HFFc6 (cell line): ENCODE results near the gene FAT1. TPM values are rescaled to one million over a fixed set of nuclear protein-coding genes. Genes with fewer than 3 reads are reported as not detected.

Source experiments
- DNase-seq: peaks from one replicate; pipeline ENCODE4 v3.0.0-alpha.2; 2018
- H3K27ac Mint-ChIP-seq: 2 replicates; pipeline ENCODE4 v1.8.0; 2020; ENCODE audit warnings: mild to moderate bottlenecking, mixed read lengths
- H3K27me3 Mint-ChIP-seq: 2 replicates; pipeline ENCODE4 v1.8.0; 2021; ENCODE audit warnings: mild to moderate bottlenecking, moderate library complexity, mixed read lengths; ENCODE audit not compliant: insufficient read depth
- H3K36me3 Mint-ChIP-seq: 2 replicates; pipeline ENCODE4 v1.8.0; 2021; ENCODE audit warnings: low read depth, mixed read lengths
- H3K4me1 Mint-ChIP-seq: 2 replicates; pipeline ENCODE4 v1.8.0; 2020; ENCODE audit warnings: low read depth, mixed read lengths
- H3K4me3 Mint-ChIP-seq: 2 replicates; pipeline ENCODE4 v1.8.0; 2020; ENCODE audit warnings: mild to moderate bottlenecking, moderate library complexity, mixed read lengths
- H3K9me3 Mint-ChIP-seq: 2 replicates; pipeline ENCODE4 v1.8.0; 2020; ENCODE audit warnings: mild to moderate bottlenecking, mixed read lengths
- total RNA-seq, 6 experiments: library from RNA; stranded (reverse); fragmentation: NEBNext Ultra II Directional; extraction: Animal tissue kit (Norgen Biotek cat#: 25700); gene quantifications; 2 replicates in 1 of 6; 3 replicates in 5 of 6; pipeline ENCODE4 v1.2.3, GENCODE V29; 2021
- TF ChIP-seq, protein P1 (sequence below): fragments of 200-600 bp; sonication (generic); IDR thresholded peaks from 2 replicates; pipeline ENCODE4 v1.5.0; 2021; ENCODE audit warnings: antibody characterized with exemption, mild to moderate bottlenecking

FAT1 gene
- total RNA-seq, 6 experiments from 2014 or later, result 238 to 483 (median 287) TPM

GRCh38 chr4:186725469-186726425 is 2.1 kb upstream of the FAT1 start:
- Mint-ChIP-seq H3K27ac (peak overlapping the region; percentile 98), H3K4me3 (peak overlapping the region; percentile 100), H3K27me3 (peaks cover 7% of the 10 kb centered on the region), H3K36me3 (peaks cover 41% of the 10 kb centered on the region), H3K4me1 (peaks cover 26% of the 10 kb centered on the region), H3K9me3 (peaks cover 4% of the 10 kb centered on the region; the same call in 1 of the 2 replicates)
- TF ChIP-seq, protein P1, sequence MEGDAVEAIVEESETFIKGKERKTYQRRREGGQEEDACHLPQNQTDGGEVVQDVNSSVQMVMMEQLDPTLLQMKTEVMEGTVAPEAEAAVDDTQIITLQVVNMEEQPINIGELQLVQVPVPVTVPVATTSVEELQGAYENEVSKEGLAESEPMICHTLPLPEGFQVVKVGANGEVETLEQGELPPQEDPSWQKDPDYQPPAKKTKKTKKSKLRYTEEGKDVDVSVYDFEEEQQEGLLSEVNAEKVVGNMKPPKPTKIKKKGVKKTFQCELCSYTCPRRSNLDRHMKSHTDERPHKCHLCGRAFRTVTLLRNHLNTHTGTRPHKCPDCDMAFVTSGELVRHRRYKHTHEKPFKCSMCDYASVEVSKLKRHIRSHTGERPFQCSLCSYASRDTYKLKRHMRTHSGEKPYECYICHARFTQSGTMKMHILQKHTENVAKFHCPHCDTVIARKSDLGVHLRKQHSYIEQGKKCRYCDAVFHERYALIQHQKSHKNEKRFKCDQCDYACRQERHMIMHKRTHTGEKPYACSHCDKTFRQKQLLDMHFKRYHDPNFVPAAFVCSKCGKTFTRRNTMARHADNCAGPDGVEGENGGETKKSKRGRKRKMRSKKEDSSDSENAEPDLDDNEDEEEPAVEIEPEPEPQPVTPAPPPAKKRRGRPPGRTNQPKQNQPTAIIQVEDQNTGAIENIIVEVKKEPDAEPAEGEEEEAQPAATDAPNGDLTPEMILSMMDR, result peak; percentile 86
- DNase-seq, result peak; percentile 72

DNA sequence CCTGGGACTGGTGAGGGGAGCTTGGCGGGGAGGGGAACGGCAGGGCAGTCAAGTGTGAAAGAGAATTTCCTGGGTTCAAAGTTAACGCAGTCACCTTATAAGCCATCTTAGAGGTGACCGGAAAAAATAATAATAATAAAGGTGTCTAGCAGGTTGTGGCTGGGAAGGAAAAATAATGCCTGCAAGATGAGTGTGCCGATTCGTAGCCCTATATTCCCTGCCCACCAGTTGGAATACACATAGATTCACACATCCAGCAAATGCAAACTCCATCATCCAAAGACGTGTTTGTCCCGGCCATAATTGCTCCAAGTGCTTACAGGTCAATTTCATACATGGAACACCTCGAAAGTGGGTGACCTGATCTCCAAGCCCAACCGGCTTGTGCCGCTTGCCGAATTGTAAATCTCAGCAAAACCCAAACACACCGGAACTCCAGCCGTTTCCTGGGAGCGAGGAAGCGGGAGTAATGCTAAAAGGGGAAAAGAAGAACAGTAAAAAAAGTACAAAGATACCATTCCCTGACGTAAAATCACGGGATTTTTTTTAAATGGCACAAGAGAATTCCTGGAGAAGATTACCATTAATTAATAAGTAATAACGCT is 1.3 kb upstream of the FAT1 start:
- TF ChIP-seq, protein P1, result no peak
- H3K4me3 Mint-ChIP-seq, result peak overlapping the region; percentile 100
- H3K36me3 Mint-ChIP-seq, result peaks cover 41% of the 10 kb centered on the region
- no peak for DNase-seq
- peaks cover 7% of the 10 kb centered on the region for H3K27me3 Mint-ChIP-seq
- H3K9me3 Mint-ChIP-seq, result peaks cover 4% of the 10 kb centered on the region; the same call in 1 of the 2 replicates
- peaks cover 26% of the 10 kb centered on the region for H3K4me1 Mint-ChIP-seq
- peak overlapping the region; percentile 98 for H3K27ac Mint-ChIP-seq

DNA sequence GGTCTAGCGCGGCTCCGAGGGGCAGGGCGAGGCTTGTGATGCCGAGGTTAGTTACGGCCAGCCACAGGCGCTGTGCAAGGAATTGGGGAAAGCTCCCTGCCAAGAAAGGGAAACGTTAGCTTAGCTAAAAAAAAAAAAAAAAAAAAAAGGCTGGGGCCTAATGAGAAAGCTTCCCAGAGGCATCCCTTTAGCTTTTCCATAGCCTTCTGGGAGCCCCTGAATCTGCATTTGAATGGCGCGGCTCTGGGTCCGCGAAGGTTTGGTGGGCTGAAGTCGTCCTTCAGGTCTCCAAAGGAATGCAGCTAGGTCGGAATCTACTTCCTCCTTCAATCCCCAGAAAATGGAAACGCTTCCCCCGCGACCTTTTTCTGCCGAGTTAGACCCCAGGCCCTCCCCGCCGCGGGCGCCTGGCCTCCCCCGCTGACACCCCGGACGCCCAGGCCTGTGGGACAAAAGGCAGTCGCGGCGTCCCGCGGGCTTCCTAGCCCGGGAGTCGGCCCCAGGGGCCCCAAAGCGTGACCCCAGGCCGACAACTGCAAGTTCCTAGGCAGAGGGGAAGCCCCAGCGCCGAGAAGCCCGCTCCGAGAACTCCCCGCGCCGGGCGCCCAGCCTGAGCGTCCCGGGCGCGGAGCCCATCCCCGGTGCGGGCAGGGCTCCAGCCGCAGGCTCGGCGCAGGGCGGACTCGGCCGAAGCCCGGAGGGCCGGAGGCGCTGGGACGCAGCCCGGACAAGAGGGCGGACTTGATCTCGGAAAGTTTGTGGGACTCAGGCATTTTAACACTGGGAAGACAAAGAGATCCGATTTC is 605 bp upstream of the FAT1 start:
- peaks cover 7% of the 10 kb centered on the region for H3K27me3 Mint-ChIP-seq
- DNase-seq, result no peak
- H3K36me3 Mint-ChIP-seq, result peaks cover 41% of the 10 kb centered on the region
- H3K4me1 Mint-ChIP-seq, result peaks cover 23% of the 10 kb centered on the region
- H3K9me3 Mint-ChIP-seq, result peaks cover 4% of the 10 kb centered on the region; the same call in 1 of the 2 replicates
- TF ChIP-seq, protein P1, result no peak; the same call in 1 of the 2 replicates
- peak overlapping the region; percentile 100 for H3K4me3 Mint-ChIP-seq
- H3K27ac Mint-ChIP-seq, result peak overlapping the region; percentile 98

DNA sequence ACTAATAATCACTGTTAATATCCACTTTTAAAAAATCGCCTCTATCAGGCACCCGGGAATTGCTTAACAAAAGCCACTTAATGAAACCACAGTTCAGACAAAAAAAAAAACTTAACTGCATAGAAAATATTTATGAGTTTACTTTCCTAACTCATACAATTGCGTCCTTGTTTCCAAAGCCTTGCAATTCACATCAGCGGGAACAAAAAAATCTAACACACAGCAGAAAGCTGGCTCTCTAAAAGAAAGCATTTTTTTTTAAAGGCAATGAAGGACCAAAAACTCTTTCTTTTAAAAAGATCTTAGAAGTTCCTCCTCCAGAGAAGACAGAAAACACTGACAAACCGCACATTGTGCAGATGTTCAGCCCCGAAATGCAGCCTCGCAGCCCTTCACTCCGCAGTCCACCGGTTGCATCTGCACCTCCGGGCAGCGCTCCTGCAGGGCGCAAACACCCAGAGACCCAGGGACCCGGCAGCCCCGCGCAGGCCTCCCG is 812 bp downstream of the FAT1 start:
- Mint-ChIP-seq H3K9me3 (peaks cover 9% of the 10 kb centered on the region), H3K4me3 (peak overlapping the region; percentile 95), H3K27ac (peak overlapping the region; percentile 87), H3K36me3 (peaks cover 46% of the 10 kb centered on the region), H3K4me1 (peaks cover 13% of the 10 kb centered on the region), H3K27me3 (peaks cover 7% of the 10 kb centered on the region)
- DNase-seq, result no peak
- TF ChIP-seq, protein P1, result no peak
